Keratinocyte (primary cell): ENCODE results near the gene KIAA1217. TPM values are rescaled to one million over a fixed set of nuclear protein-coding genes. Genes with fewer than 3 reads are reported as not detected.

ENCODE experiments used
- DNase-seq: peaks from one replicate; pipeline ENCODE4 v3.0.0-alpha.2; 2011; ENCODE audit warnings: low read depth, missing footprints, low spot score
- FAIRE-seq: peaks from 2 replicates; lab custom pipeline; 2011; peaks lifted over from hg19 to GRCh38; lab: Jason Lieb, UNC
- H2AFZ ChIP-seq: 2 replicates; pipeline ENCODE4 v1.6.0; 2012; ENCODE audit warnings: low read length, control low read depth, inconsistent platforms; ENCODE audit not compliant: control insufficient read depth
- H3K27ac ChIP-seq: 2 replicates; pipeline ENCODE4 v1.5.1; 2011; ENCODE audit warnings: low read length; ENCODE audit not compliant: control insufficient read depth, insufficient read depth
- H3K27me3 ChIP-seq: 3 replicates; pipeline ENCODE4 v1.6.0; 2011; ENCODE audit warnings: low read length; ENCODE audit not compliant: control insufficient read depth, insufficient read depth; ENCODE audit errors: extremely low read depth
- H3K36me3 ChIP-seq, 2 experiments: 2 replicates in 1 of 2; 3 replicates in 1 of 2; pipeline ENCODE4 v1.5.1; 2011; ENCODE audit warnings: low read length in 2 of 2, mild to moderate bottlenecking in 1 of 2; ENCODE audit not compliant: control insufficient read depth in 2 of 2, insufficient read depth in 2 of 2; ENCODE audit errors: extremely low read depth in 1 of 2
- H3K4me1 ChIP-seq: 3 replicates; pipeline ENCODE4 v1.5.1; 2011; ENCODE audit warnings: low read length; ENCODE audit not compliant: control insufficient read depth, insufficient read depth; ENCODE audit errors: extremely low read depth
- H3K4me2 ChIP-seq: 3 replicates; pipeline ENCODE4 v1.6.0; 2011; ENCODE audit warnings: low read depth, low read length; ENCODE audit not compliant: control insufficient read depth, insufficient read depth; ENCODE audit errors: extremely low read depth
- H3K4me3 ChIP-seq, 3 experiments: fragments of 200-600 bp in 1 of 3; sonication (generic) in 1 of 3; 2 replicates in 2 of 3; 3 replicates in 1 of 3; pipeline ENCODE4 v1.5.1; 2011 to 2016; ENCODE audit warnings: low read length in 3 of 3, mild to moderate bottlenecking in 3 of 3, control low read depth in 2 of 3, inconsistent platforms in 1 of 3, low read depth in 1 of 3, mixed read lengths in 1 of 3, mixed run types in 1 of 3, moderate library complexity in 1 of 3; ENCODE audit not compliant: control insufficient read depth in 2 of 3, insufficient read depth in 2 of 3; ENCODE audit errors: extremely low read depth in 1 of 3
- H3K79me2 ChIP-seq: 2 replicates; pipeline ENCODE4 v1.6.0; 2012; ENCODE audit warnings: low read length; ENCODE audit not compliant: control insufficient read depth, insufficient read depth
- H3K9ac ChIP-seq: 3 replicates; pipeline ENCODE4 v1.6.0; 2011; ENCODE audit warnings: low read length; ENCODE audit not compliant: control insufficient read depth, insufficient read depth; ENCODE audit errors: extremely low read depth
- H3K9me1 ChIP-seq: 3 replicates; pipeline ENCODE4 v1.6.0; 2011; ENCODE audit warnings: low read length; ENCODE audit not compliant: control insufficient read depth, insufficient read depth; ENCODE audit errors: extremely low read depth
- H3K9me3 ChIP-seq: 2 replicates; pipeline ENCODE4 v1.5.1; 2012; ENCODE audit warnings: low read depth, low read length; ENCODE audit not compliant: control insufficient read depth
- H4K20me1 ChIP-seq: 3 replicates; pipeline ENCODE4 v1.6.0; 2011; ENCODE audit warnings: low read length; ENCODE audit not compliant: control insufficient read depth, insufficient read depth; ENCODE audit errors: extremely low read depth
- EZH2 ChIP-seq: IDR thresholded peaks from one replicate; pipeline ENCODE4 v1.6.1; 2012; ENCODE audit warnings: inconsistent platforms, mild to moderate bottlenecking, low read length, moderate library complexity
- dilution Hi-C: fragments of 300-500 bp; cut with MboI; formaldehyde crosslinking; loops from one replicate; pipeline ENCODE4 v1.7.0; 2020; ENCODE audit warnings: low sequenced_read_pairs; ENCODE audit not compliant: extremely low pct_ligation_motif_present
- polyA plus RNA-seq, 5 experiments: library from polyadenylated mRNA; depleted of rRNA in 3 of 5; stranded (reverse) in 3 of 5; stranded (forward) in 1 of 5; unstranded in 1 of 5; fragments of >200 nt; gene quantifications; 1 replicate in 1 of 5; 2 replicates in 3 of 5; 3 replicates in 1 of 5; pipeline versions ENCODE4 v1.2.1 to v1.2.3, GENCODE V29; 2011 to 2012; ENCODE audit warnings: missing spikeins in 2 of 5, low read depth in 1 of 5, low replicate concordance in 1 of 5
- TF ChIP-seq, protein P1 (sequence below), 3 experiments: IDR thresholded peaks in 1 of 3; conservative IDR thresholded peaks in 1 of 3; optimal IDR thresholded peaks in 1 of 3; 2 replicates in 2 of 3; 3 replicates in 1 of 3; pipeline versions ENCODE3 to v1.5.1; 2011; ENCODE audit warnings: low read length in 3 of 3, mild to moderate bottlenecking in 3 of 3, moderate library complexity in 2 of 3, control low read depth in 1 of 3, inconsistent platforms in 1 of 3; ENCODE audit not compliant: insufficient read depth in 2 of 3; ENCODE audit errors: extremely low read depth in 1 of 3

KIAA1217 gene
- polyA plus RNA-seq, 1 donor (not counting 4 experiments of a cell fraction or from before 2014, with no cell fraction given): 10.4 TPM

- TF ChIP-seq EZH2: no peak
- TF ChIP-seq, protein P1, sequence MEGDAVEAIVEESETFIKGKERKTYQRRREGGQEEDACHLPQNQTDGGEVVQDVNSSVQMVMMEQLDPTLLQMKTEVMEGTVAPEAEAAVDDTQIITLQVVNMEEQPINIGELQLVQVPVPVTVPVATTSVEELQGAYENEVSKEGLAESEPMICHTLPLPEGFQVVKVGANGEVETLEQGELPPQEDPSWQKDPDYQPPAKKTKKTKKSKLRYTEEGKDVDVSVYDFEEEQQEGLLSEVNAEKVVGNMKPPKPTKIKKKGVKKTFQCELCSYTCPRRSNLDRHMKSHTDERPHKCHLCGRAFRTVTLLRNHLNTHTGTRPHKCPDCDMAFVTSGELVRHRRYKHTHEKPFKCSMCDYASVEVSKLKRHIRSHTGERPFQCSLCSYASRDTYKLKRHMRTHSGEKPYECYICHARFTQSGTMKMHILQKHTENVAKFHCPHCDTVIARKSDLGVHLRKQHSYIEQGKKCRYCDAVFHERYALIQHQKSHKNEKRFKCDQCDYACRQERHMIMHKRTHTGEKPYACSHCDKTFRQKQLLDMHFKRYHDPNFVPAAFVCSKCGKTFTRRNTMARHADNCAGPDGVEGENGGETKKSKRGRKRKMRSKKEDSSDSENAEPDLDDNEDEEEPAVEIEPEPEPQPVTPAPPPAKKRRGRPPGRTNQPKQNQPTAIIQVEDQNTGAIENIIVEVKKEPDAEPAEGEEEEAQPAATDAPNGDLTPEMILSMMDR (optimal IDR thresholded peaks at IDR 0.05 in 1 of 3, IDR thresholded peaks at IDR 0.05 in 1 of 3, conservative IDR thresholded peaks at IDR 0.05 in 1 of 3; ENCODE audit: extremely low read depth in 1 of 3, insufficient read depth in 2 of 3, low read length in 3 of 3): peak in 2 of 3 experiments; percentile 2 to 21
Measured at GRCh38 chr10:24418532-24418931, 209.6 kb downstream of the KIAA1217 start.

GRCh38 chr10:24419066-24419465 lies 210.1 kb downstream of the KIAA1217 start:
- H3K9me3 ChIP-seq: no peaks in the 10 kb centered on the region
- no peak overlapping the region for H3K9ac ChIP-seq
- H3K79me2 ChIP-seq: peaks cover 2% of the 10 kb centered on the region
- FAIRE-seq: no peak
- no peaks in the 10 kb centered on the region for H3K36me3 ChIP-seq
- no peak overlapping the region for H2AFZ ChIP-seq
- no peaks in the 10 kb centered on the region for H3K9me1 ChIP-seq
- no peaks in the 10 kb centered on the region for H3K27me3 ChIP-seq
- peaks cover 11% of the 10 kb centered on the region for H3K4me1 ChIP-seq
- TF ChIP-seq, protein P1 (optimal IDR thresholded peaks at IDR 0.05 in 1 of 3, IDR thresholded peaks at IDR 0.05 in 1 of 3, conservative IDR thresholded peaks at IDR 0.05 in 1 of 3; ENCODE audit: extremely low read depth in 1 of 3, insufficient read depth in 2 of 3, low read length in 3 of 3): no peak
- TF ChIP-seq EZH2: no peak
- no peak for DNase-seq
- dilution Hi-C loops: no loop called here
- no peaks in the 10 kb centered on the region for H4K20me1 ChIP-seq
- no peak overlapping the region for H3K4me3 ChIP-seq
- H3K27ac ChIP-seq: no peak overlapping the region
- no peak overlapping the region for H3K4me2 ChIP-seq

More at GRCh38 chr10:24418532-24418931, 209.6 kb downstream of the KIAA1217 start:
- Histone ChIP-seq H3K36me3 (no peaks in the 10 kb centered on the region), H3K27me3 (no peaks in the 10 kb centered on the region), H3K9me3 (no peaks in the 10 kb centered on the region), H2AFZ (no peak overlapping the region), H3K9ac (no peak overlapping the region), H3K4me3 (no peak overlapping the region), H3K4me2 (no peak overlapping the region), H3K79me2 (peaks cover 2% of the 10 kb centered on the region), H3K9me1 (no peaks in the 10 kb centered on the region), H3K4me1 (peaks cover 11% of the 10 kb centered on the region), H4K20me1 (no peaks in the 10 kb centered on the region), H3K27ac (no peak overlapping the region)
- no peak for FAIRE-seq
- DNase-seq: no peak
- dilution Hi-C loops: no loop called here
